ENCODE results near the gene DLX2.

DLX2 gene

GRCh38 chr2:172049567-172050120 is 53.1 kb downstream of the DLX2 start:
- DNase-seq = no peak

All from NCI-H1105 (cell line).